K562 (cell line): Measurements from ENCODE around the gene SIRPB2. TPM values are rescaled to one million over a fixed set of nuclear protein-coding genes. Genes with fewer than 3 reads are reported as not detected.

ENCODE experiments used
- ATAC-seq: fragments of 200-7000 bp; cut with Tn5 transposase; 3 replicates; pipeline ENCODE4 v1.9.1; 2020; ENCODE audit warnings: moderate library complexity
- BruUV-seq: library from RNA; stranded (reverse); fragments of 400-500 nt; replicated peaks from 2 replicates; lab custom pipeline; 2021; lab: Mats Ljungman, UMichigan
- CTCF ChIA-PET: fragments of 300-600 bp; formaldehyde crosslinking; extraction: SDS; loops from one replicate; lab custom pipeline; 2021; ENCODE audit warnings: low intra/inter-chr PET ratio; lab: Yijun Ruan, JAX
- POLR2A ChIA-PET: fragments of 300-600, 350-650 bp; sonication (Branson Sonifier 250); formaldehyde crosslinking; extraction: SDS; loops from one replicate; lab custom pipeline; 2021; ENCODE audit warnings: antibody characterized with exemption, inconsistent platforms; lab: Yijun Ruan, JAX
- DNase-seq, 4 experiments: peaks; one replicate each; pipeline versions ENCODE4 v3.0.0 to v3.0.0-alpha.2; 2011 to 2018; ENCODE audit warnings: low spot score in 3 of 4, mixed read lengths in 3 of 4; ENCODE audit errors: extremely low read depth in 1 of 4
- FAIRE-seq: peaks from 2 replicates; lab custom pipeline; 2011; peaks lifted over from hg19 to GRCh38; lab: Jason Lieb, UNC
- H2AFZ ChIP-seq: 2 replicates; pipeline ENCODE4 v1.6.0; 2011; ENCODE audit warnings: low read depth, low read length, control low read depth, inconsistent platforms
- H3K27ac ChIP-seq: fragments of 200-600 bp; 3 replicates; pipeline ENCODE4 v1.8.0; 2011; ENCODE audit warnings: low read depth, mild to moderate bottlenecking, control low read depth, inconsistent platforms, low read length, moderate library complexity, mixed read lengths; ENCODE audit errors: extremely low read depth
- H3K27me3 ChIP-seq, 2 experiments: fragments of 300-600 bp in 1 of 2; 2 replicates in 1 of 2; 3 replicates in 1 of 2; pipeline versions ENCODE4 v1.6.0 to v1.8.0; 2011; ENCODE audit warnings: inconsistent platforms in 2 of 2, low read length in 2 of 2, mild to moderate bottlenecking in 1 of 2, mixed read lengths in 1 of 2, moderate library complexity in 1 of 2; ENCODE audit not compliant: control insufficient read depth in 2 of 2, insufficient read depth in 2 of 2
- H3K36me3 ChIP-seq: fragments of 300-600 bp; 3 replicates; pipeline ENCODE4 v1.8.0; 2011; ENCODE audit warnings: mild to moderate bottlenecking, low read length, inconsistent platforms; ENCODE audit not compliant: control insufficient read depth, insufficient read depth
- H3K4me1 ChIP-seq, 2 experiments: fragments of 200-600 bp in 1 of 2; replicated peaks in 1 of 2; 2 replicates in 1 of 2; 3 replicates in 1 of 2; pipeline versions ENCODE4 v1.5.1 to v1.8.0; 2011; ENCODE audit warnings: inconsistent platforms in 2 of 2, low read length in 2 of 2, mild to moderate bottlenecking in 1 of 2, mixed read lengths in 1 of 2, moderate library complexity in 1 of 2; ENCODE audit not compliant: control insufficient read depth in 2 of 2, insufficient read depth in 2 of 2
- H3K4me2 ChIP-seq: 2 replicates; pipeline ENCODE4 v1.6.1; 2011; ENCODE audit warnings: low read length, control low read depth, inconsistent platforms, mixed read lengths; ENCODE audit not compliant: insufficient read depth
- H3K4me3 ChIP-seq: fragments of 200-600 bp; sonication (generic), shearing (Covaris generic); 2 replicates; pipeline ENCODE4 v1.5.1; 2016; ENCODE audit warnings: control low read depth, inconsistent platforms
- H3K79me2 ChIP-seq: fragments of 200-600 bp; 3 replicates; pipeline ENCODE4 v1.8.0; 2011; ENCODE audit warnings: low read length, inconsistent platforms; ENCODE audit not compliant: control insufficient read depth, insufficient read depth
- H3K9ac ChIP-seq, 2 experiments: 2 replicates each; pipeline versions ENCODE4 v1.6.0 to v1.6.1; 2011; ENCODE audit warnings: low read depth in 2 of 2, low read length in 2 of 2, control low read depth in 1 of 2, inconsistent platforms in 1 of 2, mild to moderate bottlenecking in 1 of 2, mixed read lengths in 1 of 2; ENCODE audit not compliant: insufficient read depth in 1 of 2
- H3K9me1 ChIP-seq: one replicate; pipeline ENCODE4 v1.6.0; 2011; ENCODE audit warnings: inconsistent platforms, mild to moderate bottlenecking, low read length, moderate library complexity; ENCODE audit not compliant: control insufficient read depth, insufficient read depth
- H3K9me3 ChIP-seq: replicated peaks from 2 replicates; pipeline ENCODE4 v1.5.1; 2011; ENCODE audit warnings: low read depth, low read length, inconsistent platforms; ENCODE audit not compliant: control insufficient read depth, insufficient read depth
- H4K20me1 ChIP-seq: replicated peaks from 2 replicates; pipeline ENCODE4 v1.6.1; 2011; ENCODE audit warnings: low read length, inconsistent platforms, mixed read lengths; ENCODE audit not compliant: control insufficient read depth, insufficient read depth
- BRF1 ChIP-seq: IDR thresholded peaks from 3 replicates; pipeline ENCODE4 v1.6.1; 2011; ENCODE audit warnings: borderline replicate concordance, mild to moderate bottlenecking; ENCODE audit not compliant: insufficient read length; ENCODE audit errors: extremely low read depth
- CBFA2T2 ChIP-seq: fragments of 450-650 bp; conservative IDR thresholded peaks from 2 replicates; pipeline ENCODE4 v1.6.1; 2017; ENCODE audit warnings: mild to moderate bottlenecking
- DDX20 ChIP-seq: fragments of 450-650 bp; IDR thresholded peaks from 2 replicates; pipeline ENCODE4 v1.6.1; 2016; ENCODE audit warnings: missing genetic modification characterization, low read depth, mild to moderate bottlenecking, missing compliant biosample characterization, moderate library complexity
- GATAD2B ChIP-seq: fragments of 450-650 bp; IDR thresholded peaks from 2 replicates; pipeline ENCODE4 v1.6.1; 2017; ENCODE audit warnings: mild to moderate bottlenecking, borderline replicate concordance
- IFI16 ChIP-seq: fragments of 250-450 bp; sonication (Bioruptor Pico); IDR thresholded peaks from 2 replicates; pipeline ENCODE4 v2.1.2; 2022; ENCODE audit warnings: mild to moderate bottlenecking, inconsistent platforms
- KLF1 ChIP-seq: fragments of 450-650 bp; IDR thresholded peaks from 2 replicates; pipeline ENCODE4 v1.6.1; 2016; ENCODE audit warnings: missing genetic modification characterization, missing compliant biosample characterization
- MYC ChIP-seq, 2 experiments: fragments of 250-450 bp in 1 of 2; sonication (Bioruptor Pico) in 1 of 2; IDR thresholded peaks; 2 replicates each; pipeline versions ENCODE4 v1.5.1 to v1.6.1; 2012 to 2021; ENCODE audit warnings: low read depth in 2 of 2, borderline replicate concordance in 1 of 2, improper control_type of control experiment in 1 of 2, low read length in 1 of 2, mild to moderate bottlenecking in 1 of 2, moderate library complexity in 1 of 2
- RCOR1 ChIP-seq, 2 experiments: IDR thresholded peaks; 2 replicates each; pipeline ENCODE4 v1.6.1; 2012; ENCODE audit warnings: low read depth in 2 of 2, low read length in 2 of 2, borderline replicate concordance in 1 of 2, improper control_type of control experiment in 1 of 2
- SIRT6 ChIP-seq: IDR thresholded peaks from one replicate; pipeline ENCODE4 v1.6.1; 2012; ENCODE audit warnings: low read depth, mild to moderate bottlenecking, control low read depth, inconsistent platforms, low read length, moderate library complexity
- TARDBP ChIP-seq: fragments of 450-650 bp; IDR thresholded peaks from 2 replicates; pipeline ENCODE4 v1.6.1; 2016
- TRIM28 ChIP-seq: fragments of 450-650 bp; IDR thresholded peaks from 2 replicates; pipeline ENCODE4 v1.6.1; 2017
- ZNF175 ChIP-seq: fragments of 200-800 bp; sonication (Bioruptor generic); IDR thresholded peaks from 2 replicates; pipeline ENCODE4 v1.6.1; 2016; ENCODE audit warnings: low read depth, mild to moderate bottlenecking, missing genetic modification characterization, missing compliant biosample characterization
- ZNF354B ChIP-seq: fragments of 250-450 bp; sonication (Bioruptor Pico); IDR thresholded peaks from 2 replicates; pipeline ENCODE4 v1.4.0; 2020
- ZNF76 ChIP-seq: fragments of 250-450 bp; sonication (Bioruptor Pico); IDR thresholded peaks from 2 replicates; pipeline ENCODE4 v1.4.0; 2020; ENCODE audit warnings: mild to moderate bottlenecking, moderate library complexity, borderline replicate concordance
- WGBS: fragments of 100-300 bp; shearing (Covaris generic); methylation state at CpG from one replicate; pipeline ENCODE4 v1.1.6; 2016; ENCODE audit warnings: low coverage, mixed read lengths; ENCODE audit not compliant: insufficient coverage; ENCODE audit errors: missing lambda C conversion rate; 5-methylcytosine and 5-hydroxymethylcytosine counted together
- in situ Hi-C: fragments of 300-500 bp; cut with MboI; formaldehyde crosslinking; loops from 4 replicates; pipeline ENCODE4 v1.15.0; 2018; ENCODE audit warnings: inconsistent platforms, mixed read lengths
- intact Hi-C: fragments of 100-400 bp; cut with micrococcal nuclease; formaldehyde crosslinking; loops from 2 replicates; pipeline ENCODE4 v1.14.2; 2022
- polyA plus RNA-seq, 8 experiments: library from polyadenylated mRNA; depleted of rRNA in 4 of 8; stranded (reverse) in 5 of 8; unstranded in 3 of 8; fragments of >200 nt; fragmentation: Nextera tagmentation in 2 of 8; fragmentation: Illumina TruSeq in 1 of 8; extraction: Ambion mirVana in 2 of 8; extraction: Trizol in 1 of 8; gene quantifications; 2 replicates each; pipeline versions ENCODE4 v1.2.1 to v1.2.3, GENCODE V29; 2011 to 2014; ENCODE audit warnings: inconsistent platforms in 1 of 8, missing spikeins in 1 of 8
- total RNA-seq, 7 experiments: library from RNA; depleted of rRNA in 6 of 7; stranded (reverse); fragments of >200 nt in 6 of 7; fragmentation: Illumina TruSeq in 2 of 7; extraction: Trizol in 2 of 7; gene quantifications; 2 replicates each; pipeline versions ENCODE4 v1.2.1 to v1.2.3, GENCODE V29; 2011 to 2021; ENCODE audit warnings: low replicate concordance in 1 of 7
- TF ChIP-seq, protein P1 (sequence below): fragments of 250-450 bp; sonication (Bioruptor Pico); IDR thresholded peaks from 2 replicates; pipeline ENCODE4 v1.4.0; 2020; ENCODE audit warnings: mild to moderate bottlenecking
- TF ChIP-seq, protein P2 (sequence below): fragments of 250-450 bp; sonication (Bioruptor Pico); IDR thresholded peaks from 2 replicates; pipeline ENCODE4 v1.5.0; 2020; ENCODE audit warnings: mild to moderate bottlenecking
- TF ChIP-seq, protein P3 (sequence below): sonication (generic); formaldehyde crosslinking; IDR thresholded peaks from 2 replicates; pipeline ENCODE4 v1.8.1; 2023; ENCODE audit warnings: mild to moderate bottlenecking, missing genetic modification reagents
- TF ChIP-seq, protein P4 (sequence below): fragments of 450-650 bp; formaldehyde crosslinking; IDR thresholded peaks from 2 replicates; pipeline ENCODE4 v1.4.0; 2022; ENCODE audit warnings: missing genetic modification characterization

The SIRPB2 gene
- total and polyA plus RNA-seq, 9 of the 15 experiments (the other 6 are each of a cell fraction or from before 2014, with no cell fraction given), result 0.07 TPM; not detected in 7

DNA sequence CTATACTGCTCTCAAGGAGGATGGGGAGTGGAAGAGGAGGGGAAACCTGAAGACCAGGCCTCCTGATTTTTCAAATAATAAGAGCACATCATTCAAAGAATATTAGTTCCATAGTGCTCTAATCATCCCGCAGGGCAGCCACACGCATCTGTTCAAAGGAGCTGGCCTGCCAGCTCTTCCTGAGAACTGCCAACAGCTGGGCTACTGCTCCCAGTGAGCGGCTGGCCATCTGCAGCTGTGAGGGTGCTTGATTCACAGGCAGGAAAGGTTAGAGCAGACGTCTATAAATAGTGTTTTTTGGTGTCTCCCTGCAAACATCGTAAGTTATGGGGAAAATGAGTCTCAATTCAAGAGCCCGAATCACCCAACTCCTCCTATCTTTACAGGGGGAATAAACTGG is 41.9 kb downstream of the SIRPB2 start:
- ATAC-seq, result no peak
- 87% methylated on average over 4 of the region's 6 CpGs for WGBS
- ChIA-PET CTCF (no interaction called here), POLR2A (interaction anchor here (0.7 to 1.1 kb wide), 3 partner anchors 10 to 673 kb away, joined by 3 read pairs; no protein-coding TSS in a partner anchor)
- Histone ChIP-seq H3K4me1 (no peaks in the 10 kb centered on the region), H3K36me3 (peaks cover 99% of the 10 kb centered on the region), H3K9me1 (no peaks in the 10 kb centered on the region), H3K4me2 (no peak overlapping the region), H3K9ac (no peak overlapping the region; a peak in 1 of 4 replicates), H4K20me1 (no peaks in the 10 kb centered on the region), H3K27me3 (no peaks in the 10 kb centered on the region), H3K27ac (no peak overlapping the region), H3K79me2 (no peaks in the 10 kb centered on the region), H3K9me3 (no peaks in the 10 kb centered on the region), H2AFZ (no peak overlapping the region), H3K4me3 (no peak overlapping the region)
- intact Hi-C loops (no loop called here), in situ Hi-C loops (no loop called here)
- no TSS peak for BruUV-seq
- no peak for FAIRE-seq
- no peak for DNase-seq
- TF ChIP-seq, protein P1, sequence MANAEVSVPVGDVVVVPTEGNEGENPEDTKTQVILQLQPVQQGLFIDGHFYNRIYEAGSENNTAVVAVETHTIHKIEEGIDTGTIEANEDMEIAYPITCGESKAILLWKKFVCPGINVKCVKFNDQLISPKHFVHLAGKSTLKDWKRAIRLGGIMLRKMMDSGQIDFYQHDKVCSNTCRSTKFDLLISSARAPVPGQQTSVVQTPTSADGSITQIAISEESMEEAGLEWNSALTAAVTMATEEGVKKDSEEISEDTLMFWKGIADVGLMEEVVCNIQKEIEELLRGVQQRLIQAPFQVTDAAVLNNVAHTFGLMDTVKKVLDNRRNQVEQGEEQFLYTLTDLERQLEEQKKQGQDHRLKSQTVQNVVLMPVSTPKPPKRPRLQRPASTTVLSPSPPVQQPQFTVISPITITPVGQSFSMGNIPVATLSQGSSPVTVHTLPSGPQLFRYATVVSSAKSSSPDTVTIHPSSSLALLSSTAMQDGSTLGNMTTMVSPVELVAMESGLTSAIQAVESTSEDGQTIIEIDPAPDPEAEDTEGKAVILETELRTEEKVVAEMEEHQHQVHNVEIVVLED, result no peak
- TF ChIP-seq TARDBP (no peak), TRIM28 (no peak), MYC (IDR thresholded peaks at IDR 0.05; ENCODE audit: low read depth, low read length) (no peak), MYC (CRISPR knock-in tag; IDR thresholded peaks at IDR 0.05; ENCODE audit: borderline replicate concordance, low read depth) (no peak), GATAD2B (no peak), ZNF175 (CRISPR knock-in tag) (no peak), CBFA2T2 (no peak), KLF1 (tag) (no peak), DDX20 (tag) (no peak), IFI16 (CRISPR knock-in tag) (no peak), ZNF354B (no peak), RCOR1 (IDR thresholded peaks at IDR 0.05; ENCODE audit: borderline replicate concordance in 1 of 2, low read depth in 2 of 2, low read length in 2 of 2) (no peak), SIRT6 (no peak), BRF1 (no peak), ZNF76 (CRISPR knock-in tag) (no peak)
- TF ChIP-seq, protein P2, sequence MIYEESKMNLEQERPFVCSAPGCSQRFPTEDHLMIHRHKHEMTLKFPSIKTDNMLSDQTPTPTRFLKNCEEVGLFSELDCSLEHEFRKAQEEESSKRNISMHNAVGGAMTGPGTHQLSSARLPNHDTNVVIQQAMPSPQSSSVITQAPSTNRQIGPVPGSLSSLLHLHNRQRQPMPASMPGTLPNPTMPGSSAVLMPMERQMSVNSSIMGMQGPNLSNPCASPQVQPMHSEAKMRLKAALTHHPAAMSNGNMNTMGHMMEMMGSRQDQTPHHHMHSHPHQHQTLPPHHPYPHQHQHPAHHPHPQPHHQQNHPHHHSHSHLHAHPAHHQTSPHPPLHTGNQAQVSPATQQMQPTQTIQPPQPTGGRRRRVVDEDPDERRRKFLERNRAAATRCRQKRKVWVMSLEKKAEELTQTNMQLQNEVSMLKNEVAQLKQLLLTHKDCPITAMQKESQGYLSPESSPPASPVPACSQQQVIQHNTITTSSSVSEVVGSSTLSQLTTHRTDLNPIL (CRISPR knock-in tag), result no peak
- TF ChIP-seq, protein P3, sequence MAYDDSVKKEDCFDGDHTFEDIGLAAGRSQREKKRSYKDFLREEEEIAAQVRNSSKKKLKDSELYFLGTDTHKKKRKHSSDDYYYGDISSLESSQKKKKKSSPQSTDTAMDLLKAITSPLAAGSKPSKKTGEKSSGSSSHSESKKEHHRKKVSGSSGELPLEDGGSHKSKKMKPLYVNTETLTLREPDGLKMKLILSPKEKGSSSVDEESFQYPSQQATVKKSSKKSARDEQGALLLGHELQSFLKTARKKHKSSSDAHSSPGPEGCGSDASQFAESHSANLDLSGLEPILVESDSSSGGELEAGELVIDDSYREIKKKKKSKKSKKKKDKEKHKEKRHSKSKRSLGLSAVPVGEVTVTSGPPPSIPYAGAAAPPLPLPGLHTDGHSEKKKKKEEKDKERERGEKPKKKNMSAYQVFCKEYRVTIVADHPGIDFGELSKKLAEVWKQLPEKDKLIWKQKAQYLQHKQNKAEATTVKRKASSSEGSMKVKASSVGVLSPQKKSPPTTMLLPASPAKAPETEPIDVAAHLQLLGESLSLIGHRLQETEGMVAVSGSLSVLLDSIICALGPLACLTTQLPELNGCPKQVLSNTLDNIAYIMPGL (CRISPR knock-in tag), result no peak
- TF ChIP-seq, protein P4, sequence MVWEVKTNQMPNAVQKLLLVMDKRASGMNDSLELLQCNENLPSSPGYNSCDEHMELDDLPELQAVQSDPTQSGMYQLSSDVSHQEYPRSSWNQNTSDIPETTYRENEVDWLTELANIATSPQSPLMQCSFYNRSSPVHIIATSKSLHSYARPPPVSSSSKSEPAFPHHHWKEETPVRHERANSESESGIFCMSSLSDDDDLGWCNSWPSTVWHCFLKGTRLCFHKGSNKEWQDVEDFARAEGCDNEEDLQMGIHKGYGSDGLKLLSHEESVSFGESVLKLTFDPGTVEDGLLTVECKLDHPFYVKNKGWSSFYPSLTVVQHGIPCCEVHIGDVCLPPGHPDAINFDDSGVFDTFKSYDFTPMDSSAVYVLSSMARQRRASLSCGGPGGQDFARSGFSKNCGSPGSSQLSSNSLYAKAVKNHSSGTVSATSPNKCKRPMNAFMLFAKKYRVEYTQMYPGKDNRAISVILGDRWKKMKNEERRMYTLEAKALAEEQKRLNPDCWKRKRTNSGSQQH (CRISPR knock-in tag), result no peak
